OCI-LY7 (cell line): ENCODE measurements around the gene DUSP12. TPM values are rescaled to one million over a fixed set of nuclear protein-coding genes. Genes with fewer than 3 reads are reported as not detected.

Source experiments
- BruUV-seq: library from RNA; stranded (reverse); fragments of 400-500 nt; replicated peaks from 2 replicates; lab custom pipeline; 2021; lab: Mats Ljungman, UMichigan
- CTCF ChIA-PET: fragments of 300-600 bp; sonication (Branson Sonifier 250); formaldehyde crosslinking; loops from one replicate; lab custom pipeline; 2022; ENCODE audit warnings: antibody characterized with exemption; ENCODE audit not compliant: unreplicated experiment; lab: Charles Lee
- POLR2A ChIA-PET: fragments of 300-600 bp; sonication (Branson Sonifier 250); formaldehyde crosslinking; loops from one replicate; lab custom pipeline; 2022; ENCODE audit warnings: antibody characterized with exemption; lab: Charles Lee
- DNase-seq: peaks from one replicate; pipeline ENCODE4 v3.0.0-alpha.2; 2015; ENCODE audit warnings: low spot score
- H2AFZ ChIP-seq: fragments of 200-600 bp; sonication (generic), shearing (Covaris generic); 2 replicates; pipeline ENCODE4 v1.6.1; 2014; ENCODE audit warnings: mild to moderate bottlenecking, antibody characterized with exemption, low read length, moderate library complexity
- H3K27ac ChIP-seq: fragments of 200-600 bp; sonication (generic); 2 replicates; pipeline ENCODE4 v1.5.1; 2014; ENCODE audit warnings: mixed run types, low read depth, mild to moderate bottlenecking, moderate library complexity, low read length, inconsistent platforms; ENCODE audit not compliant: poor library complexity, severe bottlenecking
- H3K36me3 ChIP-seq: fragments of 200-600 bp; sonication (generic); 2 replicates; pipeline ENCODE4 v1.6.1; 2014; ENCODE audit warnings: mild to moderate bottlenecking, antibody characterized with exemption, low read length, moderate library complexity, mixed read lengths; ENCODE audit not compliant: insufficient read depth
- H3K4me1 ChIP-seq: fragments of 200-600 bp; sonication (generic); 2 replicates; pipeline ENCODE4 v1.5.1; 2014; ENCODE audit warnings: mild to moderate bottlenecking, low read length; ENCODE audit not compliant: insufficient read depth, poor library complexity, severe bottlenecking
- H3K4me2 ChIP-seq: fragments of 200-600 bp; sonication (generic); 2 replicates; pipeline ENCODE4 v1.6.1; 2014; ENCODE audit warnings: mild to moderate bottlenecking, low read length
- H3K4me3 ChIP-seq: fragments of 200-600 bp; sonication (generic); 2 replicates; pipeline ENCODE4 v1.5.1; 2014; ENCODE audit warnings: mild to moderate bottlenecking, low read depth, low read length; ENCODE audit not compliant: poor library complexity, severe bottlenecking
- H3K79me2 ChIP-seq: fragments of 200-600 bp; sonication (generic); 2 replicates; pipeline ENCODE4 v1.6.1; 2016; ENCODE audit warnings: low read depth, mild to moderate bottlenecking, low read length, moderate library complexity, mixed read lengths; ENCODE audit not compliant: insufficient read depth
- H3K9me2 ChIP-seq: fragments of 200-600 bp; sonication (generic); 2 replicates; pipeline ENCODE4 v1.6.1; 2016; ENCODE audit warnings: mild to moderate bottlenecking, low read length, mixed read lengths; ENCODE audit not compliant: insufficient read depth
- H3K9me3 ChIP-seq: fragments of 200-600 bp; sonication (generic); 2 replicates; pipeline ENCODE4 v1.6.1; 2014; ENCODE audit warnings: mild to moderate bottlenecking, mixed run types, low read length, mixed read lengths
- H4K20me1 ChIP-seq: fragments of 200-600 bp; sonication (generic); 2 replicates; pipeline ENCODE4 v1.6.1; 2014; ENCODE audit warnings: mild to moderate bottlenecking, antibody characterized with exemption, low read length, moderate library complexity, mixed read lengths; ENCODE audit not compliant: insufficient read depth
- CTCF ChIP-seq: fragments of 200-600 bp; sonication (generic); conservative IDR thresholded peaks from 2 replicates; pipeline ENCODE4 v1.5.1; 2014; ENCODE audit warnings: mild to moderate bottlenecking, antibody characterized with exemption, low read length, moderate library complexity, mixed read lengths
- EZH2phosphoT487 ChIP-seq: fragments of 200-600 bp; sonication (generic); IDR thresholded peaks from 2 replicates; pipeline ENCODE4 v1.6.1; 2018; ENCODE audit warnings: low read depth, borderline replicate concordance, mild to moderate bottlenecking, mixed run types, antibody characterized with exemption, low read length, moderate library complexity, mixed read lengths
- intact Hi-C: fragments of 100-400 bp; cut with micrococcal nuclease; formaldehyde crosslinking; loops from one replicate; pipeline ENCODE4 v1.10.0; 2022; ENCODE audit not compliant: unreplicated experiment
- total RNA-seq, 2 experiments: library from RNA; depleted of rRNA in 1 of 2; stranded (reverse); fragments of >200 nt in 1 of 2; shearing (Covaris generic) in 1 of 2; gene quantifications; 2 replicates each; pipeline ENCODE4 v1.2.3, GENCODE V29; 2014 to 2022

The DUSP12 gene
- total RNA-seq, 2 experiments from 2014 or later, result 37.3 to 43.9 TPM

GRCh38 chr1:161772397-161772796, 22.8 kb downstream of the DUSP12 start:
- Histone ChIP-seq H3K4me1 (peaks cover 25% of the 10 kb centered on the region), H2AFZ (no peak overlapping the region), H3K9me3 (no peaks in the 10 kb centered on the region), H3K9me2 (no peaks in the 10 kb centered on the region), H3K4me3 (no peak overlapping the region), H3K79me2 (peaks cover 62% of the 10 kb centered on the region; the same call in 1 of the 2 replicates), H3K36me3 (0 out of 2 replicates have a peak, but pooled peaks cover 6% of the 10 kb centered on the region), H4K20me1 (peaks cover 5% of the 10 kb centered on the region; the same call in 1 of the 2 replicates), H3K27ac (no peak overlapping the region), H3K4me2 (no peak overlapping the region; the same call in 1 of the 2 replicates)
- intact Hi-C loops, result no loop called here
- ChIA-PET CTCF (interaction anchor here (0.6 kb wide), 2 partner anchors 23 to 291 kb away, joined by 3 read pairs; partner anchors contain the start of gene DUSP12), POLR2A (interaction anchor here (0.6 kb wide), 1 partner anchor 21 kb away, joined by 5 read pairs; no protein-coding TSS in a partner anchor)
- no TSS peak for BruUV-seq
- TF ChIP-seq CTCF (no peak), EZH2phosphoT487 (no peak)
- no peak for DNase-seq

GRCh38 chr1:161773791-161774190, 24.2 kb downstream of the DUSP12 start:
- no peak overlapping the region for H3K27ac ChIP-seq
- no peak for TF ChIP-seq EZH2phosphoT487
- TF ChIP-seq CTCF, result no peak
- H3K79me2 ChIP-seq, result peaks cover 59% of the 10 kb centered on the region; the same call in 1 of the 2 replicates
- no peak for DNase-seq
- H2AFZ ChIP-seq, result no peak overlapping the region
- peaks cover 10% of the 10 kb centered on the region for H4K20me1 ChIP-seq
- peaks cover 31% of the 10 kb centered on the region for H3K4me1 ChIP-seq
- H3K36me3 ChIP-seq, result peaks cover 8% of the 10 kb centered on the region
- CTCF ChIA-PET, result no interaction called here
- intact Hi-C loops, result no loop called here
- no peaks in the 10 kb centered on the region for H3K9me2 ChIP-seq
- BruUV-seq, result no TSS peak
- H3K4me3 ChIP-seq, result no peak overlapping the region
- no peaks in the 10 kb centered on the region for H3K9me3 ChIP-seq
- POLR2A ChIA-PET, result no interaction called here
- H3K4me2 ChIP-seq, result no peak overlapping the region

GRCh38 chr1:161777261-161777660, 27.7 kb downstream of the DUSP12 start:
- no TSS peak for BruUV-seq
- Histone ChIP-seq H3K9me3 (no peaks in the 10 kb centered on the region), H3K36me3 (peaks cover 35% of the 10 kb centered on the region), H3K27ac (no peak overlapping the region), H3K79me2 (peaks cover 30% of the 10 kb centered on the region; the same call in 1 of the 2 replicates), H3K4me2 (no peak overlapping the region), H3K9me2 (no peaks in the 10 kb centered on the region), H4K20me1 (peaks cover 4% of the 10 kb centered on the region; the same call in 1 of the 2 replicates), H3K4me1 (peaks cover 37% of the 10 kb centered on the region), H2AFZ (no peak overlapping the region), H3K4me3 (no peak overlapping the region)
- CTCF ChIA-PET, result no interaction called here
- intact Hi-C loops, result no loop called here
- POLR2A ChIA-PET, result interaction anchor here (1.1 kb wide), 1 partner anchor 15 kb away, joined by 4 read pairs; no protein-coding TSS in a partner anchor
- TF ChIP-seq CTCF, result no peak
- no peak for TF ChIP-seq EZH2phosphoT487
- no peak for DNase-seq
